BLaER1 (cell line): ENCODE measurements around the gene GGNBP2.

Experiments used
- H3K27ac ChIP-seq: shearing (Covaris generic); formaldehyde crosslinking; 2 replicates; pipeline ENCODE4 v1.8.1; 2022
- H3K27me3 ChIP-seq: shearing (Covaris generic); formaldehyde crosslinking; 2 replicates; pipeline ENCODE4 v1.8.1; 2022
- H3K36me3 ChIP-seq: shearing (Covaris generic); formaldehyde crosslinking; 2 replicates; pipeline ENCODE4 v1.8.1; 2022
- H3K4me1 ChIP-seq: shearing (Covaris generic); formaldehyde crosslinking; 2 replicates; pipeline ENCODE4 v1.8.1; 2022
- H3K4me2 ChIP-seq: shearing (Covaris generic); formaldehyde crosslinking; 2 replicates; pipeline ENCODE4 v1.8.1; 2022
- H3K4me3 ChIP-seq: shearing (Covaris generic); formaldehyde crosslinking; 2 replicates; pipeline ENCODE4 v1.8.1; 2022
- H3K9ac ChIP-seq: shearing (Covaris generic); formaldehyde crosslinking; 2 replicates; pipeline ENCODE4 v1.8.1; 2022
- H3K9me3 ChIP-seq: shearing (Covaris generic); formaldehyde crosslinking; 2 replicates; pipeline ENCODE4 v1.8.1; 2022
- H4K20me1 ChIP-seq: shearing (Covaris generic); formaldehyde crosslinking; 2 replicates; pipeline ENCODE4 v1.8.1; 2022
- Cebpa-rat ChIP-seq: shearing (Covaris generic); IDR thresholded peaks from 2 replicates; pipeline ENCODE4 v1.8.1; 2022

The GGNBP2 gene

DNA sequence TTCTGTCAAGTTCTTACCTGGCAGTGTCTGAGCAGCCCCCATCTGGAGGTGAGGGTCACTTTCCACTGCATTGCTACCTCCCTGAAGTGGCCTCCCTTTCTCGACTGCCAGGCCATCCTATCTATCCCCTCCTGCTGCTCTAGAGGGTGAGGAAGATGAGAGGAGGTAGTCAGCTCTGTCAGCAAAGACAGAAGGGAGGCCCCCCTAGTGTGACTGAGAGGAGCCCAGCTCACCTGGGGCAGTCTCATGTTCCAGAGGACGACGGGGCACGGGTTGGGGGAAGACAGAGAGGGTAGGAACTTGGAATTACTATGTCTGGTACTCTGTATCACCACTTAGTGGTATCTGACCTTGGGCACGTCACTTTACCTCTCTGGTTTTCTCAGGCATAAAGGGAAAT is 32.1 kb upstream of the GGNBP2 start:
- H3K36me3 ChIP-seq: peaks cover 99% of the 10 kb centered on the region
- H3K9ac ChIP-seq: no peak overlapping the region
- H3K9me3 ChIP-seq: no peaks in the 10 kb centered on the region
- no peak overlapping the region for H3K4me3 ChIP-seq
- H3K27ac ChIP-seq: no peak overlapping the region
- no peaks in the 10 kb centered on the region for H3K27me3 ChIP-seq
- no peak for TF ChIP-seq Cebpa-rat
- no peaks in the 10 kb centered on the region for H3K4me1 ChIP-seq
- peaks cover 10% of the 10 kb centered on the region; the same call in 1 of the 2 replicates for H4K20me1 ChIP-seq
- H3K4me2 ChIP-seq: no peak overlapping the region

- no peak overlapping the region for H3K27ac ChIP-seq
- TF ChIP-seq Cebpa-rat: no peak
- peaks cover 89% of the 10 kb centered on the region for H3K36me3 ChIP-seq
Observed at GRCh38 chr17:36514856-36515255, 29.9 kb upstream of the GGNBP2 start.

GRCh38 chr17:36515837-36516236 is 28.9 kb upstream of the GGNBP2 start:
- Histone ChIP-seq H3K27ac (no peak overlapping the region), H3K4me1 (no peaks in the 10 kb centered on the region), H3K27me3 (no peaks in the 10 kb centered on the region), H3K4me3 (no peak overlapping the region), H3K36me3 (peaks cover 89% of the 10 kb centered on the region), H3K4me2 (no peak overlapping the region), H4K20me1 (peaks cover 10% of the 10 kb centered on the region; the same call in 1 of the 2 replicates), H3K9me3 (no peaks in the 10 kb centered on the region), H3K9ac (no peak overlapping the region)
- TF ChIP-seq Cebpa-rat: no peak

More at GRCh38 chr17:36514856-36515255, 29.9 kb upstream of the GGNBP2 start:
- peaks cover 10% of the 10 kb centered on the region; the same call in 1 of the 2 replicates for H4K20me1 ChIP-seq
- no peaks in the 10 kb centered on the region for H3K9me3 ChIP-seq
- H3K27me3 ChIP-seq: no peaks in the 10 kb centered on the region
- no peak overlapping the region for H3K4me3 ChIP-seq
- H3K4me1 ChIP-seq: no peaks in the 10 kb centered on the region
- H3K9ac ChIP-seq: no peak overlapping the region
- no peak overlapping the region for H3K4me2 ChIP-seq

DNA sequence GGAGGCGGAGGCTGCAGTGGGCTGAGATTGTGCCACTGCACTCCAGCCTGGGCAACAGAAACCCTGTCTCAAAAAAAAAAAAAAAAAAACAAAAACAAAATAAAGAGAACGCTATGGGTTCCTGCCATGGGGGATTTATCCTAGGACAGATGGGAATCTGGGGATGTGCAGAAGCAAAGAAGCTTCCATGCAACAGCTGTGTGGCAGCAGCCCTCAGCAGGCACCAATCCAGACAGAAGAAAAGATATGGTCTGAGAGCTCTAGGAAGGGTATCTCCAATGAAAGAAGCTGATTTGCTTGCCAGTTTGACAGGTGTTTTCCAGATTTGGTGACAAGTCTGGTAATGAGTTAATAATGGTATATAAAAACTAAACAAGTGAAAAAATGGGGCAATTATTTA is 21.6 kb upstream of the GGNBP2 start:
- Histone ChIP-seq H3K4me2 (no peak overlapping the region), H3K36me3 (peaks cover 88% of the 10 kb centered on the region), H3K9ac (no peak overlapping the region), H3K4me3 (no peak overlapping the region), H4K20me1 (peaks cover 14% of the 10 kb centered on the region), H3K27me3 (no peaks in the 10 kb centered on the region), H3K4me1 (no peaks in the 10 kb centered on the region), H3K27ac (no peak overlapping the region), H3K9me3 (no peaks in the 10 kb centered on the region)
- no peak for TF ChIP-seq Cebpa-rat

DNA sequence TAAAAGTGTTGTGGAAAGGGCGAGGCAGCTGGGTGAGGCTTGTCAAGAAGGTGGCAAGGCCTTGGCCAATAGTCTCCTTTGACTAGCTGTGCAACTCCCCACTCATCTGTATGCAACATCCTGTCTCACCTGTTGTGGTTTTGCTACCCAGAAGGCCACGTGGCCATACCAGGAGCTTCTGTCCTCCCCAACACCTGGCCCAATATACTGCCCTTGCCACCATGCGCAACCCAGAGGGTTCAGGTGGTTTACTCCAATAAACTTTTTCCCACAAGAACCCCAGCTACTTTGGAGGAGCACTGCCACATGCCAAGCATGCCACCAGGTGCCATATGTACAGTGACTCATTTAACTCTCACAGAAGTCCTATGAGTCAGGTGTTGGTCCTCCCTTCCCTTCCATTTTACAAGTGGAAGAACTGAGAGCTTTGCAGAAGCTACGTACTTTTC is 20.3 kb upstream of the GGNBP2 start:
- Histone ChIP-seq H3K9me3 (no peaks in the 10 kb centered on the region), H3K4me2 (no peak overlapping the region), H3K4me3 (no peak overlapping the region), H3K4me1 (no peaks in the 10 kb centered on the region), H4K20me1 (peaks cover 16% of the 10 kb centered on the region), H3K36me3 (peaks cover 96% of the 10 kb centered on the region), H3K9ac (no peak overlapping the region), H3K27me3 (no peaks in the 10 kb centered on the region), H3K27ac (no peak overlapping the region)
- no peak for TF ChIP-seq Cebpa-rat

- Histone ChIP-seq H3K36me3 (peaks cover 97% of the 10 kb centered on the region), H3K4me1 (no peaks in the 10 kb centered on the region), H3K27ac (no peak overlapping the region), H4K20me1 (peaks cover 21% of the 10 kb centered on the region), H3K4me2 (no peak overlapping the region), H3K9ac (no peak overlapping the region), H3K4me3 (no peak overlapping the region), H3K9me3 (no peaks in the 10 kb centered on the region), H3K27me3 (no peaks in the 10 kb centered on the region)
- TF ChIP-seq Cebpa-rat: no peak
Observed at GRCh38 chr17:36525113-36525512, 19.6 kb upstream of the GGNBP2 start.

DNA sequence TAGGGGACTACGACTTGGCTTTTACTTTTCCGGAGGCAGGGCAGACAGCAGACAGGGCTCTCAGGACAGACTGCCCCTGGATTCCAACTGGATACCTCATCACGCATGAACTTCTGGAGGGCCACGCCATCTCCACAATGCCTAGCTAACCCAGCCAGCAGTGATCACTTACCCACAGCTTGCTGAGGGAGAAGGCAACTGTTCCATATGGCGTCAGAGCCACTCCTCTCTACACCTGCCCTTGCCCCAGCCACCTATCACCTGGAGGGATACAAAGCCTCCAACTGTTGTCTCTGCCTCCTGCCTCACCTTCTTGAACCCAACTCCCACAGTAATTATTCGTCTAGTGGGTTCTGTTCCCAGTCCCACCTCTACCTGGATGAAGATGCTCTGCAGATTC is 18.8 kb upstream of the GGNBP2 start:
- H3K4me2 ChIP-seq: no peak overlapping the region
- H3K36me3 ChIP-seq: peaks cover 97% of the 10 kb centered on the region
- no peak for TF ChIP-seq Cebpa-rat
- H3K4me3 ChIP-seq: no peak overlapping the region
- H3K9me3 ChIP-seq: no peaks in the 10 kb centered on the region
- H3K27me3 ChIP-seq: no peaks in the 10 kb centered on the region
- peaks cover 21% of the 10 kb centered on the region for H4K20me1 ChIP-seq
- no peak overlapping the region for H3K9ac ChIP-seq
- no peak overlapping the region for H3K27ac ChIP-seq
- no peaks in the 10 kb centered on the region for H3K4me1 ChIP-seq

DNA sequence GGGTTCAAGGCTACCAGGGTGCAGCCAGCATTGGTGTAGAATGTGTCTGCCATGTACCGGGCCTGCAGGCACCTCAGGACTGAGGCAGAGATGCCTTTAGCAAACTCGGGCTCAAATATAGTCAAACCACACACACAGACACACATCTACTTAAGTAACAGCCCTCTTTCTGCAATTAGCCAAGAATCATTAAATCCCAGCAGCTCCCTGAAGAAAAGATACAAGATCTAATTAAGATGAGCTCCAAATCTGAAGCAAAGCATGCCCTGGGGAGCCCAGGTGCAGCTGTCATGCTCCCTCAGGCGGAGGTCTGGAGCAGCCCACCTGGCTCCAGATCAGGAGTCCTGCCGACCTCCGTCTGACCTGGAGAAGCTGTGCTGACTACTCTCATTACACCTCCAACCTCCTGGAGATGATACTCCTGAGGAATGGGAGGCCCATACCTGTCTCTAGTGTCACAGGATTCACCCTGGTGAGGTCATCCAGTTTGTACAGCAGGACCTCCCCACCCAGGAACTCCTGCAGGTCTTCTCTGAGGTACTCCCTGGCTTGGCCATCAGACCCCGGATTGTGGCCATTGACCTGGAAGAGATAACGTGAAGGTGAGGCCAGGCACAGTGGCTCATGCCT is 17.0 kb upstream of the GGNBP2 start:
- no peaks in the 10 kb centered on the region for H3K4me1 ChIP-seq
- peaks cover 97% of the 10 kb centered on the region for H3K36me3 ChIP-seq
- H4K20me1 ChIP-seq: peaks cover 21% of the 10 kb centered on the region
- H3K27me3 ChIP-seq: no peaks in the 10 kb centered on the region
- no peak overlapping the region for H3K9ac ChIP-seq
- no peaks in the 10 kb centered on the region for H3K9me3 ChIP-seq
- H3K4me3 ChIP-seq: no peak overlapping the region
- no peak for TF ChIP-seq Cebpa-rat
- no peak overlapping the region for H3K4me2 ChIP-seq
- H3K27ac ChIP-seq: no peak overlapping the region

DNA sequence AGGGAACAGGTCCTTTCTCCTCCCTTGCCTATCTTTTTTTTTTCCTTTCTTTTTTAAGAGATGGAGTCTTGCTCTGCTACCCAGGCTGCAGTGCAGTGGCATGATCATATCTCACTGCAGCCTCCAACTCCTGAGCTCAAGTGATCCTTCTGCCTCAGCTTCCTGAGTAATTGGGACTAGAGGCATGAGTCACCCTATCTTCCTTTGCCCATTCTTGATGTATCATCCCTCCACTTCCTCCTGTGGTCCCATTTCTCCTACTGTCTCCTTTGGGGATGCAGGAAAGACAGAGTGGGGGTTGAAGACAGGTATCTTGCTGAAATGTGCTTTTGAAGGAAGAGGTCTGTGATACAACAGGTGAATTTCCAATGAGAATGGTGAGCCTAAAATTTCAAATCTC is 15.6 kb upstream of the GGNBP2 start:
- Histone ChIP-seq H3K27ac (no peak overlapping the region), H3K27me3 (no peaks in the 10 kb centered on the region), H3K9ac (no peak overlapping the region), H3K36me3 (peaks cover 94% of the 10 kb centered on the region), H4K20me1 (peaks cover 17% of the 10 kb centered on the region), H3K4me2 (no peak overlapping the region), H3K4me3 (no peak overlapping the region), H3K4me1 (peaks cover 11% of the 10 kb centered on the region), H3K9me3 (no peaks in the 10 kb centered on the region)
- TF ChIP-seq Cebpa-rat: no peak

DNA sequence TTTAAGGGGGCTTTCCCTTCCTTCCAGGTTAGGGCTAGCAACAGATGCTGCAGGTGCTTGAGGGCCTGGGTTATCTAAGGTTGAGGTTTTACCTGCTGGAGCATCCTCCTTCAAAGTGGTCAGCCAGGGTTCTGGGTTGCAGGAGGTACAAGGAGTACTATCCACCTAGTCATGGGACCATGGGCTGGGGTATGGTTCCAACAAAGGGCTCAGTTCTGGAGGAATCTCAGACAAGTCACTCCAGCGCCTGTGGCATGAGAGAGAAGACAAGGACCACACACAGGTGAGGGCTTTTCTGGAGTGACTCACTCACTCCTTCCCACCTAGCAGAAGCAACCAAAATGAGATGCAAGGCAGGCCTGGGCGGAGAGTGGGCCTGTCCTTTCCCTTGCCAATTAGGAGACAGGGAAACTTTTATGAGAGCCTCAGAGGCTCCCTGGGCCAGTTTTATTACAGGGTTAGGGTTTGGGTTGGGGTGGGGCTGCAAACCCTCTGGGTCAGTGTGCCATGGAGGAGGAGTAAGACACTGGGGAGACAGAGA is 12.2 kb upstream of the GGNBP2 start:
- no peaks in the 10 kb centered on the region for H3K27me3 ChIP-seq
- H3K9ac ChIP-seq: no peak overlapping the region
- H3K9me3 ChIP-seq: no peaks in the 10 kb centered on the region
- no peak for TF ChIP-seq Cebpa-rat
- H3K4me2 ChIP-seq: no peak overlapping the region
- H3K4me1 ChIP-seq: peaks cover 25% of the 10 kb centered on the region
- H4K20me1 ChIP-seq: peaks cover 8% of the 10 kb centered on the region; the same call in 1 of the 2 replicates
- no peak overlapping the region for H3K27ac ChIP-seq
- no peak overlapping the region for H3K4me3 ChIP-seq
- H3K36me3 ChIP-seq: peaks cover 71% of the 10 kb centered on the region
